Stimulated activated CD4-positive, alpha-beta T cell treated with anti-CD3 and anti-CD28 coated beads, Interleukin-4, amount 100 ng/mL, for 24 hours (primary cell): ENCODE measurements around the gene PPP2R3B.
"Not testable (repeated sequence)": the region's sequence is repeated elsewhere in the genome, so short reads cannot be mapped to it uniquely, and the experiment has no call there.

ENCODE experiments used
- DNase-seq: peaks from one replicate; pipeline ENCODE4 v3.0.0-alpha.2; 2020

PPP2R3B gene

DNA sequence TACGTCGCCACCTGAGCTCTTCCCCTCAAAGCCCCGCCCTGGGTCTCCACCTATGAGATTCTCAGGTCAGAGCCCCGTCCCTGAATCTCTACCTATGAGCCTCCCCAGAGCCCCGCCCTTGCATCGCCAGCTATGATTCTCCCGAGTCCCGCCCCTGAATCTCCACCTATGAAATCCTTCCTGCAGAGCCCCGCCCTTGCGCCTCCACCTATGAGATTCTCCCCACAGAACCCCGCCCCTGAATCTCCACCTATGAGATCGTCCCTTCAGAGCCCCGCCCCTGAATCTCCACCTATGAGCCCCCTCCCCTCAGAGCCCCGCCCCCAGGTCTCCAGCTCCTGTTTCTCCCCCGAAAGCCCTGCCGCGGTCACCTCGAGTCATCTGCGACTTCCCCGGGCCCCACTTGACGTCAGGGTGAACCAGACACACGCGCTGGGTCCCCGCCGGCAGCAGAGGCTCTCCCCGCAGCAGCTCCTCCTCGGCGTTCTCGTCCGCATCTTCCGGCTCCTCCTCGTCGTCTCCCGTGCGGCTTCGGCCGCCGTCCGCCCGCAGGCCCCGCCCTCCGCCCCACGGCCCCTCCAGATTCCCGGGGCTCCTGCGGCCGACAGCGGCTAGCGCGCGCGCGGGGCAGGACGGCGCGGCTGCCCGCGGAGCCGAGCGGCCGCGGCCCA lies 68.5 kb downstream of the PPP2R3B start:
- DNase-seq, result peak; percentile 99

DNA sequence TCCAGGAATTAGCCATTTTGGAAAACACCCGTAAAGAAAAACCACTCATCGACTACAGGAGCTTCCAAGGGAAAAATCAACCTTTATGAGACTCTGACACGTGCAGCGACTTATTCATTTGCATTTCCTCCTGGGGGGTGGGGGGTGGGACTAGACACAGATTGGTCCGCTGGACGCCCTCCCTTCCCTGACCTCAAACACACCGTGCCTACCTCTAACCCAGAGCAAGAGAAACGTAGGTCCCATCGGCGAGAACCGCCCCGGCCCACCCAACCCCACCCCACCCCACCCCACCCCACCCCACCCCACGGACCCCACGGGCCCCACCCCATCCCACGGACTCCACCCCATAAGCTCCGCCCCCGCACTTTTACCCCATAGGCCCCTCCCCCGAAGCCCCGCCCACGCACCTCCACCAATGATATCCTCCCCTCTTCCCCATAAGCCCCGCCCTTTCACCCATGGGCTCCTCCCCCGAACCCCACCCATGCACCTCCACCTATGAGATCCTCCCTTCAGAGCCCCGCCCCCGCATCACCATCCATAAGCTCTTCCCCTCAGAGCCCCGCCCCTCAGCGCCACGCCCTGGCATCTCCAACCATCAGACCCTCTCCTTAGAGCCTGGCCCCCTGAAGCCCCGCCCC lies 69.2 kb downstream of the PPP2R3B start:
- DNase-seq, result no peak

DNA sequence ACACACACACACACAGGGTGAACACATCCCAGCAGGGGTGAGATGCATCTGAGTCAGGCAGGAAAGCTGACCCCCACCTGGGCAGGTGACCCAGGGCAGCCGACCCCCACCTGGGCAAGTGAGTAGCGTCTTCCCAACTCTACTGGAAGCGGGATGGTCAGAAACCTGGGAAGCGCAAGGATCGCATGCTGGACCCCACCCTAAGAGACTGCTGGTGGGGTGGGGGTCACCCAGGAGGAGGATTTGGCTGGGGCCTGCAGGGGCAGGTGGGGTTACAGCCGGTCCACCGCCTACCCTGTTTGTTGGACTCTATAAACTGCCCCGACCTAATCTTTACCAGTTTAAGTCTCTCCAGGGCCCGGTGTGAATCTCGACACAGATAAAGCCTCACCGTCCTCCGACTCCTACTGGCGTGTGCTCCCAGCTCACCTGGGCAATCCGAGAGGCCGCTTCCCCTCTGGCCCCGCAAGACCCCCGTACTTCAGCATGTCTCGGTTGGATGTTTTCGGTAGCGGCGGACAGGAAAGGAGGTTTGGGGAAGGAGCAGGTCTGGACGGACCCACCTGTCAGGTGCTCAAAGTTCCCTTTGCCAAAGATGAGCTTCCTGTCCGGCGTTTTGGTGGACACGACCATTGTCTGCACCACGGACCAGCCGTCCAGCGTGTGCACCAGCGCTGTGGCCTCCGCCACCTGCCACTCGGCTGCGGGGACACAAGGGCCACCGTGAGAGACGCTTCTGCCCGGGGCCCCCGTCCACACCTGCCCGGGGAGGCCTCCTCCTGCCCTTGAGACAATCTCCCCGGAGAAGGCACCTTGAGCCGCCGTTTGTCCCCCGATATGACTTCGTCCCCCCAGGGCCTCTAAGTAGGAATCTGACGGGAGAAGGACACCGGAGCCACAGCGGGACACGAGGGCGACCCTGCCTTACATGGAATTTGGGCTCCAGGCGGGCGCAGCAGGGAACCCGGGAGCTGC lies 70.1 kb downstream of the PPP2R3B start:
- DNase-seq, result no peak

DNA sequence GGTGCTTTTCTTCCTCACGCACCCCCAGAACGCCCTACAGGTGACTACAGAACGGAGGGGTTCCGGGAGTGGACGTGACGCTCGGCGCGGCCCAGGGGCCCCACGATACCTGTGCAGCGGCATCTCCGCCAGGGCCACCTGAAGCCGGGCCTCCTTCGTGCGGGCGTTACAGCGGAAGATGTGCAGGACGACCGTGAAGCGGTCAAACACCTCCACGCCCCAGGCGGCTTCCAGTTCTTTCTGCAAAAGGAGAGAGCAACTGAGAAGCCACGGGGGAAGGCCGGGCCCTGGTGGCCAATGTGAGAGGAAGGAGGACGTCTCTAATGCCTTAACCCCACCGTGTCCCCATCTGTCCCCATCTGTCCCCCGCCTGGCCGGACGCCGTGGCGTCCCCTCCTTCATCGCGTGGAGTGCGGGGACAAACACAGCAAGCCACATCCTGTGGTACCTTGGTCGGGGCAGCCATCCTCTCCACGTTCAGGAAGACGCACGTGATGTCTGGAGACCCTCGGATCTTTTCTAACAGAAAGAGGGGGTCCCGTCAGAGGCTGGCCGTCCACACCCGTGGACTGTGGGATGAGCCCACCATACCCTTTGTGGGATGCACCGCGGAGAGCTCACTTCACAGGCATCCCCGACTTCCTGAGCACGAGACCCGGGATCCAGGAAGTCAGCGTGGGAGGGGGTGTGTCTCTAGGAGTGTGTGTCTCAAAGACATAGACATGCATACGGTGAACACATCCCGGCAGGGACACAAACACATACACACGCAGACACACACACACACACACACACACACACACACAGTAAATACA lies 71.7 kb downstream of the PPP2R3B start:
- DNase-seq, result no peak

DNA sequence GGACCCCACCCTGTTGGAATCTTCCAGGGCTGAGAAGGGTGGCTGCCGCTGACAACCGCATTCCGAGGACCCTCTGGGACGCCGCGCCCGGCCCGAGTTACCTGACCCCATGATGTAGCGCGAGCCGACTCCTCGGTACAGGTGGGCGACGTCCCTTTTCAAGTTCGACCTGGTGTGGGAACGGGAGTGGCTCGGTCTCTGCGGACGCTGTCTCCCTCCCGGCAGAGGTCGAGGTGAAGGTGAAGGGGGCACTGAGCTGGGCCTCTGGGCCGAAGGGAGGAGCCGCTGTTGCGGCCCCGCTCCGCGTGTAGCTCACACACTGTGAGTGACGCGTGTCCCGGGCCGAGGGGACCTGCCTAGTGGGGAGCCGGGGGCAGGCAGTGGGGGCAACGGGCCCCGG lies 72.7 kb downstream of the PPP2R3B start:
- no peak for DNase-seq

DNA sequence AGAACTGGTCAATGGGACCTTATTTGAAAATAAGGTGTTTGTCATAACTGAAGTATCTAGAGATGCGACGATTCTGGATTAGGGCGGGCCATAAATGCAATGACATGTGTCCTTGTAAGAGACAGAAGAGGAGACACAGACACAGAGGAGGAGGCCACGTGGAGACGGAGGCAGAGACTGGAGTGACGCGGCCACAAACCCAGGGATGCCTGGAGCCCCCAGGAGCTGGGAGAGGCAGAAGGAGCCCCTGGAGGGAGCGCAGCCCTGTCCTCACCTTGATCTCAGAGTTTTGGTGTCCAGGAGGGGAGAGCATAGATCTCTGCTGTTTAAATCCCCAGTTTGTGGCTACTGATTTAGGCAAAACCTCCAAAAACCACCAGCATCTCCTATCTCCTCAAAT lies 73.2 kb downstream of the PPP2R3B start:
- DNase-seq, result no peak

DNA sequence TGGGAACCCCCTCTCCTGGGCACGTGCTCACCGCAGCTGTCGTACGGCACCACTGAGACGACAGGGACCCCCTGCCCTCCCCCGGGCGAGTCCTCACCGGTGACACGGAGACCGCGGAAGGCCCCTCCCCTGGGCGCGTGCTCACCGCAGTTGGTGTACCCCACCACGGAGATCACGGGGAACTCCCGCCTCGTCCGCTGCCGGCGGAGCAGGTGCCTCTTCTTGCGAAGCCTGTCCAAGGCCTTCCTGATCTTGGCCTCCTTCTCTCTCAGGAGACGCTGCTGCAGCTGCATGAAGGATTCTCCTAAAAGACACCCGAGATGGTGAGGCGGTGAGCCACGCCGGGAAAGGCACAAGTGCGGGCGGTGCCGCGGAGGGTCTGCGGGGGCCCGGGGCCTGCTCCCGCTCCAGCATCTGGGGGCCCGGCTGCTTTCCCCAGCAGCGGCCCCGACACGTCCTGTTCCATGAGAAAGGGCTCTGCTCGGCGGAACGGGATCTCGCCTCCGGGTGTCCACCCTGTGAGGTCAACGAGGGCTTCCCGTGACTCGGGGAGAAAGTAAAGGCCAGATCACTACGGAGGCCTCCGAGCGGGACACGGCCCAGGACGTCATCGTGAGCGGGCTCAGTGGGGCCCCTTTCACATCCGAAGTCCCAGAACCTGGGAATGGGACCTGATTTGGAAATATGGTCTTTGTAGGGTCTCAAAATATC lies 73.9 kb downstream of the PPP2R3B start:
- DNase-seq, result no peak

DNA sequence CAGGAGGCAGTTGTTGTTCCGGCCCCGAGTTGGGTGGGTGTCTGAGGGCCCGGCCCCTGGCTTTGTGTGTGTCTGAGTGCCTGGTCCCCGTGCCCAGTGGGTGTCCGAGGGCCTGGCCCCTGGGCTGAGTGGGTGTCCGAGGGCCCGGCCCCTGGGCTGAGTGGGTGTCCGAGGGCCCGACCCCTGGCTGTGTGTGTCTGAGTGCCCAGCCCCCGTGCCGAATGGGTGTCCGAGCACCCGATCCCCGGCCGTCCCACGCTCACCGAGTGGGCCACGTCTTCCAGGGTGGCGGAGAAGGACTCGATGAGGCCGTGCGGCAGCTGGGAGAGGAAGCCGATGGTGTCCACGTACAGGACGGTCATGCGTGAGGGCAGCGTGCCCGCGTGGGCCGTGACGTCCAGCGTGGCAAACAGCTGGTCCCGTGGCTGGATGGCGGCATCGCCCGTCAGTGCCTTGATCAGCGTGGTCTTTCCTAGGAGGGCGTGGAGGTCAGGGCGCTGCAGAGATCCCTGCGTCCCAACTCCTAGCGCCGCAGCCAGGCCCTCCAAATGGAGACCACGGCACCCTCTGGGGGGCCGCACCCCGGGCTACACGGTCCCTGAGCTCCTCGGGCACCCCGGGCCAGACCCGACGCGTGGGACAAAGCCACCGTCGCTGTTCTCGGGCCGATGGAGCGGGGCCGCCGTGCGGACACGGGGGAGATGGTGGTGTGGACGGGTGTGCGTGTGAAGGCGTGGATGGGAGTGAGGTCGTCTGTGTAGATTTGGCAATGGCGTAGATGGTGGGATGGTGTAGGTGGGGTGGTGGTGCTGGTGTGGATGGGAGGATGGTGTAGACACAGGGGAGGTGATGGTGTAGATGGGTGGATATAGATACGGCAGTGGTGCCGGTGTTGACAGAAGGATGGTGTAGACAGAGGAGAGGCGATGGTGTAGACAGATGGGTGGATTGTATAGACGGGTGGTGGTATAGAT lies 75.3 kb downstream of the PPP2R3B start:
- no peak for DNase-seq

DNA sequence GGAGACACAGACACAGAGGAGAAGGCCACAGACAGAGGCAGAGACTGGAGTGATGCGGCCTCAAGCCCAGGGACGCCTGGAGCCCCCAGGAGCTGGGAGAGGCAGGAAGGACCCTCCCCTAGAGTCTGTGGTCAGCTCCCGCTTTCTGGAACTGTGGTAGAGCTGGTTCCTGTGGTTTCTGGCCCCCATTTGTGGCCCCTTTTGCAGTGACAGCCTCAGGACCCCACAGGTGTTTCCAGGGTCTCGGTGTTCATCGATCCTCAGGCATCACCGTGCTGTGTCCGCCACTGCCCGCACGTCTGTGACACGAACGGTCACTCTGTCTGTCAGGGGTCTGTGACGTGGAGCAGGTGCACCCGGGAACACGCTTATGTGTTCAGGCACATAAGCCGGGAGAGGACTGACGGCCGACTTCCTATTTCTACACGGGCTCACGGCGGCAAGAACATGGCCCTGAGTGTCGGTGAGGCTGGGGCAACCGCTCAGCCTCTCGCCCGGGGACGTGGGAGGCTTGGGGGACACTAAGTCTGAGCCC lies 76.0 kb downstream of the PPP2R3B start:
- DNase-seq, result no peak

DNA sequence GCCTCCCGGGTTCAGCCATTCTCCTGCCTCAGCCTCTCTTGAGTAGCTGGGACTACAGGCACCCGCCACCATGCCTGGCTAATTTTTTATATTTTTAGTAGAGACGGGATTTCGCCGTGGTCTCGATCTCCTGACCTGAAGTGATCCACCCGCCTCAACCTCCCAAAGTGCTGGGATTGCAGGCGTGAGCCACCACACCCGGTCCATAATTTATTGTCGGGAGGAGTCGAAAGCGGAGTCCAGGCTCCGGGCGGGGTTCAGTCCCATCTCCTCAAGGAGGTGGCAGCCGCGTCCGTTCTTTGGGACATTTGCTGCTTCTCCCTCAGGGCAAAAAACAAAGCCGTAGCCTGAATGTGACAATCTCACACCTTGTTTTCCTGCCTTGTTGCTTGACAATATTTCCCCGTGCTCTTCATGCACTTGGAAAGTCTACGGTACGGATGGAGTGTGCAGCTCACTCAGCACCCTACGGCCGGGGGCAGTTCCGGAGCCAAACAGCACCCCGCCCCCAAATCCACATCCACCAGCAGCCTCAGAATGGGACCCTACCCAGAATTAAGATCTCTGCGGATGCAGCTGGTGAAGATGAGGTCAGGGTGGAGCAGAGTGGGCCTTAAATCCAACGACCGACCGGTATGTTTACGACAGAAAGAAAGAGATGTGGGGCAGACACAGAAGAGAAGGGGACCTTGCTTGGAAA lies 77.7 kb downstream of the PPP2R3B start:
- no peak for DNase-seq

DNA sequence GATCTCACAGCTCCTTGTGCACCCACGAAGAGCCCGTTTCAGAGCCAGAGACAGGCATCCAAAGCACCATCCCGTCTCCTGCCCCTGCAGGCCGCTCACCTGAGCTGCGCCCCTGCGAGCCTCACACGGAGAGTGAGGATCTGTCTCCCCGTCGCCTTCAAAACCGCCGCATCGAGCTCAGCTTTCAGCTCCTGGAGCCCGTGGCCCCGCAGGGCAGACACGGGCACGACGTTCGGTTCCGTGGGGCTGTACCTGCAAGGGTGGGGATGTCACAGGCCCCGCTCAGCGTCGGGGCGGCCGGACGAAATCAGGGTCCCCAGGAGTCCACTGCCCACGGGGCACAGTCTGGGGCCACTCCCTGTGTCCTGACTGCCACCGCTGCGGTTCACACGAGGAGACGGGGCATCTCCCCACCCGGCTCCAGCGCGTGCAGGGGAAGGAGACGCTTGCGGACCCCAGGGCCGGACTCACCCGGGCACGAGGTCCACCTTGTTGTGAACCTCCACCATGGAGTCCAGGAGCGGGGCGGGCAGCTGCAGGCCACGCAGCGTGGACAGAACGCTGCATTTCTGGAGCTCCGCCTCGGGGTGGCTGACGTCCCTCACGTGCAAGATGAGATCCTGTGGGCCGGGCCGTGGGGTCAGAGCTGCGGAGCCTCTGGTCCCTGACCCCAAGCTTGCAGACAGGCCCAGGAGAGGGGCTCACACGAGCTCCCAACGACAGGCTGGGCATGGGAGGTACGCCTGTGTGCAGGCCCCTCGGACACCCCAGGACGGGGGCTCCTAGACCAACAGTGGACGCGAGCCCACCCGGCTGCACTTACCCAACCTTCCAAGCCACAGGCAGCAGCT lies 79.2 kb downstream of the PPP2R3B start:
- no peak for DNase-seq

DNA sequence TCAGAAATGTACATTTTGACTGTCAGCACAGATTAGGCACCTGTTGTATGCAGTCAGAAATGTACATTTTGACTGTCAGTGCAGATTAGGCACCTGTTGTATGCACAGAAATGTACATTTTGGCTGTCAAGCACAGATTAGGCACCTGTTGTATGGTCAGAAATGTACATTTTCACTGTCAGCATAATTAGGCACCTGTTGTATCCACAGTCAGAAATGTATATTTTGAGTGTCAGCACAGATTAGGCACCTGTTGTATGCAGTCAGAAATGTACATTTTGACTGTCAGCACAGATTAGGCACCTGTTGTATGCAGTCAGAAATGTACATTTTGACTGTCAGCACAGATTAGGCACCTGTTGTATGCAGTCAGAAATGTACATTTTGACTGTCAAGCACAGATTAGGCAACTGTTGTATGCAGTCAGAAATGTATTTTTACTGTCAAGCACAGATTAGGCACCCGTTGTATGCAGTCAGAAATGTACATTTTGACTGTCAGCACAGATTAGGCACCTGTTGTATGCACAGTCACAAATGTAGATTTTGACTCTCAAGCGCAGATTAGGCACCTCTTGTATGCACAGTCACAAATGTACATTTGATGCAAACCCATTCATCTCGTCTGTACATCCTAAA lies 80.0 kb downstream of the PPP2R3B start:
- not testable (repeated sequence) for DNase-seq

DNA sequence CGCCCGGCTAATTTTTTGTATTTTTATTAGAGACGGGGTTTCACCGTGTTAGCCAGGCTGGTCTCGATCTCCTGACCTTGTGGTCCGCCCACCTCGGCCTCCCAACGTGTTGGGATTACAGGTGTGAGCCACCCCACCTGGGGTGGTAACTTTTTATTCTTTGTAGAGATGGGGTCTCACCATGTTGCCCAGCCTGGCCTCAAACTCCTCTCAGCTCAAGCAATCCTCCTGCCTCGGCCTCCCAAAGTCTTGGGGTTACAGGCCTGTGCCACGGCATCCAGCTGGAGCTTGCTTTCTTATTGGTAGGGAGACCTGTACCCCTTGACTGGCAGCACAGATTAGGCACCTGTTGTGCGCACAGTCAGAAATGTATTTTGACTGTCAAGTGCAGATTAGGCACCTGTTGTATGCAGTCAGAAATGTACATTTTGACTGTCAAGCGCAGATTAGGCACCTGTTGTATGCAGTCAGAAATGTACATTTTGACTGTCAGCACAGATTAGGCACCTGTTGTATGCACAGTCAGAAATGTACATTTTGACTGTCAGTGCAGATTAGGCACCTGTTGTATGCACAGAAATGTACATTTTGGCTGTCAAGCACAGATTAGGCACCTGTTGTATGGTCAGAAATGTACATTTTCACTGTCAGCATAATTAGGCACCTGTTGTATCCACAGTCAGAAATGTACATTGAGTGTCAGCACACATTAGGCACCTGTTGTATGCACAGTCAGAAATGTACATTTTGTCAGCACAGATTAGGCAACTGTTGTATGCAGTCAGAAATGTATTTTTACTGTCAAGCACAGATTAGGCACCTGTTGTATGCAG lies 80.7 kb downstream of the PPP2R3B start:
- not testable (repeated sequence) for DNase-seq

DNA sequence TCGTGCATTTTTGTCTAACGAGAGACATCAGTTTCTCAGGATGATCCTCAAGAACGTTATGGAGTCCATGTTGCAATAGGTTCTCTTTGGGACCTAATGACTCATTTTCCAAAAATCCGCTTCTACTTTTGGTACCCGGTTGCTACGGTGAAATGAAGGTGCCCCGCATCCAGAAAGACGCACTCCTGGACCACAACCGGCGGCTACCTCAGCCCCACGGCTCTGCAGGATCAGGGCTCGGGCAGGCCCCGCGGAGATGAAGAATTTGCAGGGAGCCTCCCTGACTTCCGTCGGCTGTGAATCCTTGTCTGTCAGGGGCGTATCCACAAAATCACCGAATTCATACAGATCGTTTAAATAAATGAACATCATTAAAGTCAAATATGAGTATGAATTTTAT lies 83.7 kb downstream of the PPP2R3B start:
- DNase-seq, result no peak

DNA sequence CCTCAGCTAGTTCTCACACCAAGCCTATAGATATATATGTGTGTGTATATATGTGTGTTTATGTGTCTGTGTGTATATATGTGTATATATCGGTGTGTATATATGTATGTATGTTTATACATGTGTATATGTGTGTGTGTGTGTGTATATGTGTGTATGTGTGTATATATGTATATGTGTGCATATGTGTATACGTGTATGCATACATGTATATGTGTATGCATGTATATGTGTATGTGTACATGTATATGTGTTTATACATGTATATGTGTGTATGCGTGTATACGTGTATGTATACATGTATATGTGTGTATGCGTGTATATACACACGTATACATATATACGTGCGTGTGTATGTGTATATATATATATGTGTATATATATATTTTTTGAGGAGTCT lies 86.4 kb downstream of the PPP2R3B start:
- DNase-seq, result no peak

DNA sequence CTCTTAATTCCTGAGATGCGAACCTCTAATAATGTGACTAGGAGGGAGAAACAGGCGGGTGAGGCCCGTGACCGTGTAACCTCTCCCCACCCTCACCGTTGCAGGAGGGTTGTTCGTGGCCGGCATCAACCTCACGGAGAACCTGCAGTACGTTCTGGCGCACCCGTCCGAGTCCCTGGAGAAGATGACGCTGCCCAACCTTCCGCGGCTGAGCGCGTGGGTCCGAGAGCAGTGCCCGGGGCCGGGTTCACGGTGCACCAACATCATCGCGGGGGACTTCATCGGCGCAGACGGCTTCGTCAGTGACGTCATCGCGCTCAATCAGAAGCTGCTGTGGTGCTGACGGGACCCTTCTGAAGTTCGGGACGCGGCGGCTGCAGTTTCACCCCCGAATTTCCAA lies 87.7 kb downstream of the PPP2R3B start:
- no peak for DNase-seq

DNA sequence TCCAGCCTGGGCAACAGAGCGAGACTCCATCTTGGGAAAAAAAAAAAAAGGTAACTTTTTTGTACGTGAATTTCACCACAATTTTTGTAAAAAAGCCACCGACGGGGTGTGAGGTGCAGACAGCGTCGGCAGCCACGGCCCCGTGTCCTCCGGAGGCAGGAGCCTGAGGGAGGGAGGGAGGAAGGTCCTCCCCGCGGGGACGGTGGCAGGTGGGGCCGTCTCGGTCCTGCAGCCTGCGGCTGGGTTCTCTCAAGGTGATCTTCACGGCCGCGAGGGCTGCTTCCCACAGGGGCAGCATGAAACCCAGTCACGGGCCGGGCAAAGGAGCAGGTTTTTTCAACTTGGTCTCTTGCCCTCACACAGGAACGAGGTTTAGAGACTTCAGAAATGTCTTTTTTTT lies 91.6 kb downstream of the PPP2R3B start:
- DNase-seq, result no peak
